ENCODE data around the gene COL9A1. TPM values are rescaled to one million over a fixed set of nuclear protein-coding genes. Genes with fewer than 3 reads are reported as not detected.
"Not testable (repeated sequence)": the region's sequence is repeated elsewhere in the genome, so short reads cannot be mapped to it uniquely, and the experiment has no call there.

COL9A1 gene
- total RNA-seq, result not detected

GRCh38 chr6:70303034-70303525 is at the start of gene COL9A1:
COL9A1 (minus strand) TSS chr6:70303084; CDS start chr6:70302924, 160 bp downstream.
- DNase-seq (no peak), ATAC-seq (no peak)
- Mint-ChIP-seq H3K4me1 (no peaks in the 10 kb centered on the region), H3K27ac (no peak within 1 kb of the TSS), H3K9me3 (ENCODE audit: low read depth) (no peaks in the 10 kb centered on the region), H3K4me3 (no peak within 1 kb of the TSS), H3K36me3 (no peaks in the 10 kb centered on the region), H3K27me3 (peaks cover 17% of the 10 kb centered on the region)
- CTCF ChIA-PET, result no interaction called here

- H3K4me1 Mint-ChIP-seq, result no peaks in the 10 kb centered on the region
- DNase-seq (no peak), ATAC-seq (no peak)
- no peak overlapping the region for H3K4me3 Mint-ChIP-seq
- no peaks in the 10 kb centered on the region for H3K9me3 Mint-ChIP-seq (ENCODE audit: low read depth)
- no peaks in the 10 kb centered on the region for H3K36me3 Mint-ChIP-seq
- H3K27me3 Mint-ChIP-seq, result peaks cover 4% of the 10 kb centered on the region
- no peak overlapping the region for H3K27ac Mint-ChIP-seq
- CTCF ChIA-PET, result interaction anchor here (1.0 kb wide), 1 partner anchor 18 kb away, joined by 3 read pairs; no protein-coding TSS in a partner anchor
Observed at GRCh38 chr6:70351461-70351860, 48.6 kb upstream of the COL9A1 start.

- CTCF ChIA-PET, result no interaction called here
- Mint-ChIP-seq H3K9me3 (ENCODE audit: low read depth) (no peaks in the 10 kb centered on the region), H3K4me1 (no peaks in the 10 kb centered on the region), H3K36me3 (no peaks in the 10 kb centered on the region), H3K27ac (no peak overlapping the region), H3K27me3 (peaks cover 8% of the 10 kb centered on the region), H3K4me3 (no peak overlapping the region)
- no peak for DNase-seq
- no peak for ATAC-seq
Observed at GRCh38 chr6:70345619-70346018, 42.7 kb upstream of the COL9A1 start.

- ATAC-seq, result no peak
- DNase-seq, result no peak
- H3K9me3 Mint-ChIP-seq (ENCODE audit: low read depth), result no peaks in the 10 kb centered on the region
- CTCF ChIA-PET, result no interaction called here
- peaks cover 8% of the 10 kb centered on the region for H3K27me3 Mint-ChIP-seq
- no peaks in the 10 kb centered on the region for H3K36me3 Mint-ChIP-seq
- no peaks in the 10 kb centered on the region for H3K4me1 Mint-ChIP-seq
- H3K27ac Mint-ChIP-seq, result no peak overlapping the region
- H3K4me3 Mint-ChIP-seq, result no peak overlapping the region
Observed at GRCh38 chr6:70343313-70343712, 40.4 kb upstream of the COL9A1 start.

GRCh38 chr6:70339810-70340209 is 36.9 kb upstream of the COL9A1 start:
- H3K4me3 Mint-ChIP-seq; ATAC-seq; CTCF ChIA-PET; DNase-seq; H3K27me3 Mint-ChIP-seq; H3K4me1 Mint-ChIP-seq; H3K9me3 Mint-ChIP-seq (ENCODE audit: low read depth); H3K36me3 Mint-ChIP-seq; H3K27ac Mint-ChIP-seq: not testable (repeated sequence)

- CTCF ChIA-PET, result no interaction called here
- DNase-seq, result no peak
- H3K36me3 Mint-ChIP-seq, result no peaks in the 10 kb centered on the region
- H3K4me1 Mint-ChIP-seq, result no peaks in the 10 kb centered on the region
- no peak overlapping the region for H3K4me3 Mint-ChIP-seq
- no peaks in the 10 kb centered on the region for H3K9me3 Mint-ChIP-seq (ENCODE audit: low read depth)
- H3K27me3 Mint-ChIP-seq, result no peaks in the 10 kb centered on the region
- no peak overlapping the region for H3K27ac Mint-ChIP-seq
- ATAC-seq, result no peak
Observed at GRCh38 chr6:70338775-70339174, 35.9 kb upstream of the COL9A1 start.

GRCh38 chr6:70337743-70338105 is 34.8 kb upstream of the COL9A1 start:
- no peak for ATAC-seq
- H3K4me3 Mint-ChIP-seq, result no peak overlapping the region
- no peaks in the 10 kb centered on the region for H3K9me3 Mint-ChIP-seq (ENCODE audit: low read depth)
- H3K4me1 Mint-ChIP-seq, result no peaks in the 10 kb centered on the region
- no peak for DNase-seq
- H3K36me3 Mint-ChIP-seq, result no peaks in the 10 kb centered on the region
- H3K27me3 Mint-ChIP-seq, result peaks cover 6% of the 10 kb centered on the region
- no peak overlapping the region for H3K27ac Mint-ChIP-seq
- CTCF ChIA-PET, result no interaction called here

GRCh38 chr6:70336996-70337742 is 34.3 kb upstream of the COL9A1 start:
- no peaks in the 10 kb centered on the region for H3K9me3 Mint-ChIP-seq (ENCODE audit: low read depth)
- ATAC-seq, result no peak
- CTCF ChIA-PET, result interaction anchor here (0.7 kb wide), 1 partner anchor 343 kb away, joined by 3 read pairs; no protein-coding TSS in a partner anchor
- DNase-seq, result no peak
- H3K4me3 Mint-ChIP-seq, result no peak overlapping the region
- no peak overlapping the region for H3K27ac Mint-ChIP-seq
- H3K4me1 Mint-ChIP-seq, result no peaks in the 10 kb centered on the region
- H3K36me3 Mint-ChIP-seq, result no peaks in the 10 kb centered on the region
- H3K27me3 Mint-ChIP-seq, result peaks cover 9% of the 10 kb centered on the region

- DNase-seq (no peak), ATAC-seq (no peak)
- CTCF ChIA-PET, result interaction anchor here (1.4 kb wide), 1 partner anchor 18 kb away, joined by 4 read pairs; no protein-coding TSS in a partner anchor
- Mint-ChIP-seq H3K9me3 (ENCODE audit: low read depth) (no peaks in the 10 kb centered on the region), H3K4me1 (no peaks in the 10 kb centered on the region), H3K27ac (no peak overlapping the region), H3K36me3 (no peaks in the 10 kb centered on the region), H3K27me3 (peaks cover 3% of the 10 kb centered on the region), H3K4me3 (no peak overlapping the region)
Observed at GRCh38 chr6:70327036-70327435, 24.2 kb upstream of the COL9A1 start.

GRCh38 chr6:70325009-70325408 is 22.1 kb upstream of the COL9A1 start:
- ATAC-seq, result no peak
- no peak overlapping the region for H3K27ac Mint-ChIP-seq
- no peaks in the 10 kb centered on the region for H3K4me1 Mint-ChIP-seq
- CTCF ChIA-PET, result interaction anchor here (1.0 kb wide), 1 partner anchor 15 kb away, joined by 3 read pairs; no protein-coding TSS in a partner anchor
- no peak for DNase-seq
- no peaks in the 10 kb centered on the region for H3K36me3 Mint-ChIP-seq
- no peak overlapping the region for H3K4me3 Mint-ChIP-seq
- no peaks in the 10 kb centered on the region for H3K9me3 Mint-ChIP-seq (ENCODE audit: low read depth)
- peaks cover 3% of the 10 kb centered on the region for H3K27me3 Mint-ChIP-seq

- DNase-seq; CTCF ChIA-PET; H3K36me3 Mint-ChIP-seq; H3K27ac Mint-ChIP-seq; H3K4me1 Mint-ChIP-seq; H3K4me3 Mint-ChIP-seq; H3K9me3 Mint-ChIP-seq (ENCODE audit: low read depth); ATAC-seq: not testable (repeated sequence)
- peaks cover 14% of the 10 kb centered on the region for H3K27me3 Mint-ChIP-seq
Observed at GRCh38 chr6:70317799-70318198, 14.9 kb upstream of the COL9A1 start.

GRCh38 chr6:70315079-70315751 is 12.3 kb upstream of the COL9A1 start:
- H3K36me3 Mint-ChIP-seq, result no peaks in the 10 kb centered on the region
- no peaks in the 10 kb centered on the region for H3K4me1 Mint-ChIP-seq
- H3K9me3 Mint-ChIP-seq (ENCODE audit: low read depth), result no peaks in the 10 kb centered on the region
- H3K27me3 Mint-ChIP-seq, result peaks cover 23% of the 10 kb centered on the region
- ATAC-seq (no peak), DNase-seq (no peak)
- no peak overlapping the region for H3K4me3 Mint-ChIP-seq
- CTCF ChIA-PET, result no interaction called here
- no peak overlapping the region for H3K27ac Mint-ChIP-seq

GRCh38 chr6:70314296-70314695 is 11.4 kb upstream of the COL9A1 start:
- no peak overlapping the region for H3K4me3 Mint-ChIP-seq
- H3K27me3 Mint-ChIP-seq, result peaks cover 24% of the 10 kb centered on the region
- H3K4me1 Mint-ChIP-seq, result no peaks in the 10 kb centered on the region
- CTCF ChIA-PET, result interaction anchor here (0.7 kb wide), 1 partner anchor 641 kb away, joined by 3 read pairs; no protein-coding TSS in a partner anchor
- no peak overlapping the region for H3K27ac Mint-ChIP-seq
- no peaks in the 10 kb centered on the region for H3K36me3 Mint-ChIP-seq
- DNase-seq (no peak), ATAC-seq (no peak)
- H3K9me3 Mint-ChIP-seq (ENCODE audit: low read depth), result no peaks in the 10 kb centered on the region

Data from activated CD8-positive, alpha-beta memory T cell treated with anti-CD3 and anti-CD28 coated beads, Interleukin-2, amount 10 ng/mL, durations not matched to agents 7 days and 5 days (primary cell).